Measurements from ENCODE around the gene TCP11L2.

Gene TCP11L2

GRCh38 chr12:106389151-106389550 lies 86.6 kb downstream of the TCP11L2 start:
- Mint-ChIP-seq H3K27ac (no peak overlapping the region), H3K4me3 (no peak overlapping the region), H3K36me3 (peaks cover 9% of the 10 kb centered on the region), H3K27me3 (no peaks in the 10 kb centered on the region), H3K9me3 (no peaks in the 10 kb centered on the region), H3K4me1 (no peaks in the 10 kb centered on the region)
- CTCF ChIA-PET, result interaction anchor here (1.6 kb wide), 1 partner anchor 453 kb away, joined by 3 read pairs; no protein-coding TSS in a partner anchor
- DNase-seq, result no peak

DNA sequence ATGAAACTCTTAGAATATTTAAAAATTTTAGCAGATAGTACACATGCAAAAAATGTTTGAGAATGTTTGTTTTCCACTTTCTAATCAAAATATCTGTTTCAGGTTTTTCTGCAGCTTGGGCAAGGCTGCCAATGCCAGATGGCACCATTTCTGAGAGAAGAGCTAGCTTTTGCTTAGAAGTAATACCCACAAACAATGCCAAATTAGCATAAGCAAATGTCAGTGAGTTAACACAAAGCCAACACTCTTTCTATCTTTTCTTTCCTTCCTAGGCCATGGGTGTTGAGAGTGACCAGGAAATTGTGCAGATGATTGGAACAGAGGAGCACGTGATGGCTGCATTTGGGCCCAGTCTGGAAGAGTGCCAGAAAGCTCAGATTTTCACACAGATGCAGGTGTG lies 90.2 kb downstream of the TCP11L2 start:
- no peaks in the 10 kb centered on the region for H3K27me3 Mint-ChIP-seq
- peaks cover 32% of the 10 kb centered on the region for H3K36me3 Mint-ChIP-seq
- CTCF ChIA-PET, result interaction anchor here (0.7 kb wide), 1 partner anchor 448 kb away, joined by 3 read pairs; no protein-coding TSS in a partner anchor
- DNase-seq, result no peak
- H3K27ac Mint-ChIP-seq, result no peak overlapping the region
- peaks cover 2% of the 10 kb centered on the region for H3K4me1 Mint-ChIP-seq
- no peak overlapping the region for H3K4me3 Mint-ChIP-seq
- no peaks in the 10 kb centered on the region for H3K9me3 Mint-ChIP-seq

Data from activated naive CD4-positive, alpha-beta T cell treated with anti-CD3 and anti-CD28 coated beads, Interleukin-2, amount 10 ng/mL, durations not matched to agents 7 days and 5 days (primary cell).